ENCODE measurements around the gene LIN37. TPM values are rescaled to one million over a fixed set of nuclear protein-coding genes. Genes with fewer than 3 reads are reported as not detected.

Gene LIN37
- total RNA-seq, 2 experiments from 2014 or later: 10.5 to 12.4 TPM

GRCh38 chr19:35773020-35773806 is 24.8 kb downstream of the LIN37 start:
- H3K36me3 Mint-ChIP-seq (ENCODE audit: low read depth): peaks cover 17% of the 10 kb centered on the region
- H3K4me1 Mint-ChIP-seq (ENCODE audit: low read depth): peaks cover 27% of the 10 kb centered on the region
- H3K27me3 Mint-ChIP-seq (ENCODE audit: low read depth): no peaks in the 10 kb centered on the region
- H3K4me3 Mint-ChIP-seq: no peak overlapping the region
- no peaks in the 10 kb centered on the region for H3K9me3 Mint-ChIP-seq (ENCODE audit: insufficient read depth)
- no peak overlapping the region for H3K27ac Mint-ChIP-seq
- POLR2A ChIA-PET: interaction anchor here (0.6 kb wide), 1 partner anchor 41 kb away, joined by 3 read pairs; no protein-coding TSS in a partner anchor
- no peak for DNase-seq
- CTCF ChIA-PET: interaction anchor here (0.7 kb wide), 1 partner anchor 46 kb away, joined by 3 read pairs; no protein-coding TSS in a partner anchor
- ATAC-seq: no peak

- CTCF ChIA-PET: no interaction called here
- H3K36me3 Mint-ChIP-seq (ENCODE audit: low read depth): peaks cover 12% of the 10 kb centered on the region
- no peaks in the 10 kb centered on the region for H3K27me3 Mint-ChIP-seq (ENCODE audit: low read depth)
- POLR2A ChIA-PET: no interaction called here
- H3K4me3 Mint-ChIP-seq: peak overlapping the region; percentile 70
- ATAC-seq (no peak), DNase-seq (no peak)
- H3K4me1 Mint-ChIP-seq (ENCODE audit: low read depth): peaks cover 27% of the 10 kb centered on the region
- H3K27ac Mint-ChIP-seq: no peak overlapping the region
- H3K9me3 Mint-ChIP-seq (ENCODE audit: insufficient read depth): no peaks in the 10 kb centered on the region
Measured at GRCh38 chr19:35774274-35775045, 26.1 kb downstream of the LIN37 start.

DNA sequence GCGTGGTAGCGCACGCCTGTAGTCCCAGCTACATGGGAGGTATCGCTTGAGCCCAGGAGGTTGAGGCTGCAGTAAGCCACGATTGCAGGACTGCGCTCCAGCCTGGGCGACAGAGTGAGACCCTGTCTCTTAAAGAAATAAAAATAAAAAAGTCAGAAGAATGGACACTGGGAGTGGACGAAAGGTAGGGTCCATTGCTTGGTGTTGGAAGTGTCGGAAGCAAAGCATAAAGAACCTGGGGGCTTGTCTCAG is 26.6 kb downstream of the LIN37 start:
- Mint-ChIP-seq H3K36me3 (ENCODE audit: low read depth) (peaks cover 17% of the 10 kb centered on the region), H3K4me1 (ENCODE audit: low read depth) (peaks cover 27% of the 10 kb centered on the region), H3K9me3 (ENCODE audit: insufficient read depth) (no peaks in the 10 kb centered on the region), H3K27me3 (ENCODE audit: low read depth) (no peaks in the 10 kb centered on the region), H3K4me3 (peak overlapping the region; percentile 70), H3K27ac (peak overlapping the region; percentile 14)
- no peak for ATAC-seq
- DNase-seq: no peak
- ChIA-PET POLR2A (no interaction called here), CTCF (no interaction called here)

DNA sequence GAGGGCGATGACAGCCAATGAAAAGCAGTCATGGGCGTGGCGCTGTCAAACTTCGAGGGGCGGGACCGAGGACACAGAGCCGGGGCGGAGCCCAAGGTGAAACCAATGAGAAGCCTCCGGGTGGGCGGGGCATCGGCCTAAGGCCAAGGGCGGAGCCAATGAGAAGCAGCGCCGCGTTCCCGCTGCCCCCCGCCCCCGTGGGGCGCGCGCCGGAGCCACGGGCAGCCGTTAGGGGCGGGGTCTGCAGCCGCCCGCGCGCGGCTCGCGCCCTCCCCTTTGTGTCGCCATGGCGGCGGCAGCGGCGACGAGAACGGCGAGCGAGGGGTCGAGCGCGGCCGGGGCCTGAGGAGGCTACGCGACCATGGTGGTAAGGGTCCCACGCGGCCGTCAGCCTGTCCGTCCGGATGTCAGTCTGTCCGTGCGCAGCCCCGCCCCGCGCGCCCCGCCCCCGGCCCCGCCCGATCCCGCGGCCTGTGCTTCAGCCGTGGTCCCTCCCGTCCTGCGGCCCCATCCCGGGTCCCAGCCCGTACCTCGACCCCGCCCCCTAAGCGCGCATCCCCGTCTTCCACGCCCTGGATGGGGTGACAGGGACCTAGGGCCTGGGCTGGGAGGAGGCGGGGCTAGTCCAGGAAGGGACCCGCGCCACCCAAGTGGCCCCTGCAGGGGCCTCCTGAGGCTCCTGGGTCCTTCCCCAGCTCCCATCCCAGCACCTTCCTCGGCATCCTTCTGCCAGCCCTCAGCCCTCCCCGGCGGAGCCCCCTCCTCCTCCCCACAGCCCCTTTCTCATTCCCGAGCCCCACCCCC is 27.1 kb downstream of the LIN37 start, which contains the start of gene ARHGAP33:
TSS of gene ARHGAP33 (plus strand) at position 267 of the 804 bp plus-strand sequence. CDS start at position 362, 95 bp downstream.
- Mint-ChIP-seq H3K27me3 (ENCODE audit: low read depth) (no peaks in the 10 kb centered on the region), H3K36me3 (ENCODE audit: low read depth) (peaks cover 14% of the 10 kb centered on the region), H3K4me1 (ENCODE audit: low read depth) (peaks cover 27% of the 10 kb centered on the region), H3K9me3 (ENCODE audit: insufficient read depth) (no peaks in the 10 kb centered on the region), H3K27ac (peak within 1 kb of the TSS; percentile 83), H3K4me3 (peak within 1 kb of the TSS; percentile 80)
- peak; percentile 96 for ATAC-seq
- ChIA-PET CTCF (no interaction called here), POLR2A (no interaction called here)
- peak; percentile 100 for DNase-seq

GRCh38 chr19:35776102-35776788 is 27.9 kb downstream of the LIN37 start:
- ATAC-seq: no peak
- no peaks in the 10 kb centered on the region for H3K9me3 Mint-ChIP-seq (ENCODE audit: insufficient read depth)
- peak overlapping the region; percentile 83 for H3K27ac Mint-ChIP-seq
- CTCF ChIA-PET: interaction anchor here (0.5 kb wide), 1 partner anchor 655 kb away, joined by 3 read pairs; no protein-coding TSS in a partner anchor
- H3K4me1 Mint-ChIP-seq (ENCODE audit: low read depth): peaks cover 27% of the 10 kb centered on the region
- no peak for DNase-seq
- POLR2A ChIA-PET: no interaction called here
- H3K4me3 Mint-ChIP-seq: peak overlapping the region; percentile 80
- peaks cover 16% of the 10 kb centered on the region for H3K36me3 Mint-ChIP-seq (ENCODE audit: low read depth)
- H3K27me3 Mint-ChIP-seq (ENCODE audit: low read depth): no peaks in the 10 kb centered on the region

- DNase-seq (no peak), ATAC-seq (no peak)
- H3K36me3 Mint-ChIP-seq (ENCODE audit: low read depth): peaks cover 22% of the 10 kb centered on the region
- H3K27ac Mint-ChIP-seq: peak overlapping the region; percentile 83
- H3K4me1 Mint-ChIP-seq (ENCODE audit: low read depth): peaks cover 27% of the 10 kb centered on the region
- H3K9me3 Mint-ChIP-seq (ENCODE audit: insufficient read depth): no peaks in the 10 kb centered on the region
- ChIA-PET CTCF (no interaction called here), POLR2A (no interaction called here)
- peak overlapping the region; percentile 80 for H3K4me3 Mint-ChIP-seq
- H3K27me3 Mint-ChIP-seq (ENCODE audit: low read depth): no peaks in the 10 kb centered on the region
Measured at GRCh38 chr19:35777086-35777841, 28.9 kb downstream of the LIN37 start.

- no peak overlapping the region for H3K27ac Mint-ChIP-seq
- ChIA-PET CTCF (no interaction called here), POLR2A (no interaction called here)
- peaks cover 27% of the 10 kb centered on the region for H3K36me3 Mint-ChIP-seq (ENCODE audit: low read depth)
- ATAC-seq (no peak), DNase-seq (no peak)
- H3K4me3 Mint-ChIP-seq: peak overlapping the region; percentile 1
- no peaks in the 10 kb centered on the region for H3K9me3 Mint-ChIP-seq (ENCODE audit: insufficient read depth)
- H3K4me1 Mint-ChIP-seq (ENCODE audit: low read depth): peaks cover 27% of the 10 kb centered on the region
- H3K27me3 Mint-ChIP-seq (ENCODE audit: low read depth): no peaks in the 10 kb centered on the region
Measured at GRCh38 chr19:35777961-35778360, 29.6 kb downstream of the LIN37 start.

DNA sequence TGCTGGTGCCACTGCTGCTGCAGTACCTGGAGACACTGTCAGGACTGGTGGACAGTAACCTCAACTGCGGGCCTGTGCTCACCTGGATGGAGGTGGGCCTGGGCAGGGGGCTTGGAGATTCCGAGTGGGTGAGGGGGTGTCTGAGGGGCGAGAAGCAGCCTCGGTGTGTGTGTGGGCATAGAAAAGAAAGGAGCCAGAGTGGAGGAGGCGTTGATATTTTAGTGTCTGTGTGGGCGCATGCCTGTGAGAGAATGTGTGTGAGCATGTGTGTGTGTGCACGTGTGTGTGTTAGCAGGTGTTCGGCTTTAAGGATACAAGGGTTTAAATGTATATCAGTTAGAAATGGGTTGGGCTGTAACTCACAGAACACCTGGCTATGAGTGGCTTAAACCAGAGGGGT is 30.7 kb downstream of the LIN37 start:
- Mint-ChIP-seq H3K4me3 (no peak overlapping the region), H3K4me1 (ENCODE audit: low read depth) (peaks cover 27% of the 10 kb centered on the region), H3K27ac (no peak overlapping the region), H3K36me3 (ENCODE audit: low read depth) (peaks cover 31% of the 10 kb centered on the region), H3K9me3 (ENCODE audit: insufficient read depth) (no peaks in the 10 kb centered on the region), H3K27me3 (ENCODE audit: low read depth) (no peaks in the 10 kb centered on the region)
- ATAC-seq: no peak
- CTCF ChIA-PET: no interaction called here
- no peak for DNase-seq
- POLR2A ChIA-PET: no interaction called here

GRCh38 chr19:35780058-35780457 is 31.7 kb downstream of the LIN37 start:
- H3K36me3 Mint-ChIP-seq (ENCODE audit: low read depth): peaks cover 31% of the 10 kb centered on the region
- ChIA-PET POLR2A (no interaction called here), CTCF (interaction anchor here (0.6 kb wide), 1 partner anchor 46 kb away, joined by 3 read pairs; no protein-coding TSS in a partner anchor)
- peaks cover 18% of the 10 kb centered on the region for H3K4me1 Mint-ChIP-seq (ENCODE audit: low read depth)
- no peak for ATAC-seq
- H3K9me3 Mint-ChIP-seq (ENCODE audit: insufficient read depth): no peaks in the 10 kb centered on the region
- no peak overlapping the region for H3K4me3 Mint-ChIP-seq
- no peak for DNase-seq
- no peak overlapping the region for H3K27ac Mint-ChIP-seq
- H3K27me3 Mint-ChIP-seq (ENCODE audit: low read depth): no peaks in the 10 kb centered on the region

DNA sequence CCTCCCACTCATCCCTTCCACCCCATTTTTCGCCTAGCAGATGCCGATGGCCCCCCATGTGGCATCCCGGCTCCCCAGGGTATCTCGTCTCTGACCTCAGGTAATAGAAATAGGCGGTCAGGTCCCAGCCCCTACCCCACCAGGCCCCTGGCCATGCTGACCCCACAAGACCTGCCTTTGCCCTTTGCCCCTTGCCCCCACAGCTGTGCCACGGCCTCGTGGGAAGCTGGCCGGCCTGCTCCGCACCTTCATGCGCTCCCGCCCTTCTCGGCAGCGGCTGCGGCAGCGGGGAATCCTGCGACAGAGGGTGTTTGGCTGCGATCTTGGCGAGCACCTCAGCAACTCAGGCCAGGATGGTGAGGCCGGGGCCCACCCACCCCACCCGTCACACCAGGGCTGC is 32.3 kb downstream of the LIN37 start:
- H3K4me1 Mint-ChIP-seq (ENCODE audit: low read depth): peaks cover 16% of the 10 kb centered on the region

DNA sequence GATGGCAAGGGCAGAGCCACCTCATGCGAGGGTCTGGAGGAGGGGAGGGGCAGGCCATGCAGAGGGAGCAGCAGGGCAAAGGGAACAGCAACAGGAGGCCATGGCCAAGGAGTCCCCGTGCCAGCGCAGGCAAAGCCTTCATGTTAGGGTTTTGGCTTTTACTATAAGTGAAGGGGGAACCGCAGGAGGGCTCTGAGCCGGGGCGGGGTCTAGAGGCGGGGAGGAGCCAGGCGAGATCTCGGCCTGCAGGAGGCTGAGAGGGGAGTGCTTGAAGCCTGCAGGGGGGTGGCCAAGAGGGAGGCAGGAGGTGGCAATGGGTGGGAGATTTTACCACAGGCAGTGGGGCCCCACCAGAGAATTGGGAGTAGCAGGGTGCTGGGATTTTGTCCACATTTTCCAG is 33.3 kb downstream of the LIN37 start:
- H3K4me3 Mint-ChIP-seq: no peak overlapping the region
- no peaks in the 10 kb centered on the region for H3K27me3 Mint-ChIP-seq (ENCODE audit: low read depth)
- CTCF ChIA-PET: no interaction called here
- DNase-seq (no peak), ATAC-seq (no peak)
- H3K27ac Mint-ChIP-seq: no peak overlapping the region
- peaks cover 9% of the 10 kb centered on the region for H3K4me1 Mint-ChIP-seq (ENCODE audit: low read depth)
- peaks cover 31% of the 10 kb centered on the region for H3K36me3 Mint-ChIP-seq (ENCODE audit: low read depth)
- no peaks in the 10 kb centered on the region for H3K9me3 Mint-ChIP-seq (ENCODE audit: insufficient read depth)
- POLR2A ChIA-PET: no interaction called here

More for the DNA sequence above, 32.3 kb downstream of the LIN37 start:
- Mint-ChIP-seq H3K36me3 (ENCODE audit: low read depth) (peaks cover 31% of the 10 kb centered on the region), H3K9me3 (ENCODE audit: insufficient read depth) (no peaks in the 10 kb centered on the region), H3K27ac (no peak overlapping the region), H3K27me3 (ENCODE audit: low read depth) (no peaks in the 10 kb centered on the region), H3K4me3 (no peak overlapping the region)
- no peak for DNase-seq
- POLR2A ChIA-PET: no interaction called here
- ATAC-seq: no peak
- CTCF ChIA-PET: no interaction called here
